Kasumi-1 (cell line): ENCODE data around the gene FAM136A.
A peak's percentile ranks its signal among the peaks of the same experiment; 100 is the strongest.
"Not testable (repeated sequence)": the region's sequence is repeated elsewhere in the genome, so short reads cannot be mapped to it uniquely, and the experiment has no call there.

ENCODE experiments used
- DNase-seq, 2 experiments: peaks; one replicate each; lab custom pipeline; 2025; lab: John Stamatoyannopoulos, UW

The FAM136A gene

GRCh38 chr2:70297828-70298227, 4.0 kb downstream of the FAM136A start:
- DNase-seq = not testable (repeated sequence)

GRCh38 chr2:70283500-70284191, 18.2 kb downstream of the FAM136A start:
- no peak for DNase-seq

GRCh38 chr2:70282439-70282838, 19.4 kb downstream of the FAM136A start:
- no peak for DNase-seq

- DNase-seq = no peak
These were observed 21.5 kb downstream of the FAM136A start for GRCh38 chr2:70280242-70280798.

- no peak for DNase-seq
These were observed 31.5 kb downstream of the FAM136A start for GRCh38 chr2:70270323-70270722.

GRCh38 chr2:70269422-70270302, 32.2 kb downstream of the FAM136A start:
- not testable (repeated sequence) for DNase-seq

- not testable (repeated sequence) for DNase-seq
These were observed 34.9 kb downstream of the FAM136A start for GRCh38 chr2:70266925-70267324.

GRCh38 chr2:70261501-70261900, 40.4 kb downstream of the FAM136A start:
- peak; percentile 14 to 29 for DNase-seq

GRCh38 chr2:70258532-70258875, 43.4 kb downstream of the FAM136A start:
- peak in 1 of 2 experiments; percentile 22 for DNase-seq

- no peak for DNase-seq
These were observed 46.1 kb downstream of the FAM136A start for GRCh38 chr2:70255637-70256314.

GRCh38 chr2:70250434-70250833, 51.4 kb downstream of the FAM136A start:
- DNase-seq = no peak

- peak; percentile 97 to 99 for DNase-seq
These were observed 53.6 kb downstream of the FAM136A start, which contains the start of gene TIA1 for GRCh38 chr2:70248181-70248847. Gene TIA1 (minus strand): TSS chr2:70248628. CDS start chr2:70248430, 198 bp downstream.

- peak; percentile 32 to 51 for DNase-seq
These were observed 54.3 kb downstream of the FAM136A start for GRCh38 chr2:70247364-70248180.
